Nephron (organoid): Measurements from ENCODE around the gene DUSP14.

Experiments used
- H3K27ac Mint-ChIP-seq, 3 experiments: 2 replicates each; pipeline ENCODE4 v1.8.0; 2020; ENCODE audit warnings: mixed read lengths in 3 of 3, mild to moderate bottlenecking in 2 of 3, moderate library complexity in 1 of 3
- H3K27me3 Mint-ChIP-seq: 2 replicates; pipeline ENCODE4 v1.8.0; 2021; ENCODE audit warnings: low read depth, mild to moderate bottlenecking, moderate library complexity, mixed read lengths
- H3K36me3 Mint-ChIP-seq: 2 replicates; pipeline ENCODE4 v1.8.0; 2020; ENCODE audit warnings: low read depth, mixed read lengths
- H3K4me1 Mint-ChIP-seq: 2 replicates; pipeline ENCODE4 v1.8.0; 2020; ENCODE audit warnings: mixed read lengths
- H3K4me3 Mint-ChIP-seq, 3 experiments: 2 replicates each; pipeline ENCODE4 v1.8.0; 2020; ENCODE audit warnings: mild to moderate bottlenecking in 3 of 3, mixed read lengths in 3 of 3, moderate library complexity in 2 of 3
- H3K9me3 Mint-ChIP-seq: 2 replicates; pipeline ENCODE4 v1.8.0; 2020; ENCODE audit warnings: mixed read lengths
- CTCF ChIP-seq, 3 experiments: fragments of 200-600 bp; sonication (generic); IDR thresholded peaks; one replicate each; pipeline ENCODE4 v1.5.0; 2021; ENCODE audit warnings: antibody characterized with exemption in 3 of 3; ENCODE audit not compliant: unreplicated experiment in 3 of 3

DUSP14 gene

GRCh38 chr17:37538981-37539659, 49.4 kb downstream of the DUSP14 start:
- Mint-ChIP-seq H3K9me3 (no peaks in the 10 kb centered on the region), H3K27me3 (no peaks in the 10 kb centered on the region), H3K4me1 (peaks cover 9% of the 10 kb centered on the region), H3K27ac (no peak overlapping the region), H3K4me3 (no peak overlapping the region), H3K36me3 (peaks cover 71% of the 10 kb centered on the region)
- TF ChIP-seq CTCF (IDR thresholded peaks at IDR 0.05; ENCODE audit: unreplicated experiment in 3 of 3): no peak

- peaks cover 55% of the 10 kb centered on the region for H3K36me3 Mint-ChIP-seq
- H3K4me3 Mint-ChIP-seq: no peak overlapping the region
- peaks cover 22% of the 10 kb centered on the region for H3K4me1 Mint-ChIP-seq
- H3K27me3 Mint-ChIP-seq: no peaks in the 10 kb centered on the region
- no peaks in the 10 kb centered on the region for H3K9me3 Mint-ChIP-seq
- no peak for TF ChIP-seq CTCF (IDR thresholded peaks at IDR 0.05; ENCODE audit: unreplicated experiment in 3 of 3)
- no peak overlapping the region for H3K27ac Mint-ChIP-seq
Measured at GRCh38 chr17:37541880-37542660, 52.4 kb downstream of the DUSP14 start.

- Mint-ChIP-seq H3K36me3 (peaks cover 42% of the 10 kb centered on the region), H3K27me3 (no peaks in the 10 kb centered on the region), H3K27ac (peak overlapping the region; percentile 26 to 64 (median 40)), H3K4me3 (no peak overlapping the region), H3K9me3 (no peaks in the 10 kb centered on the region), H3K4me1 (peaks cover 34% of the 10 kb centered on the region)
- no peak for TF ChIP-seq CTCF (IDR thresholded peaks at IDR 0.05; ENCODE audit: unreplicated experiment in 3 of 3)
Measured at GRCh38 chr17:37543637-37544052, 54.0 kb downstream of the DUSP14 start.

GRCh38 chr17:37545486-37545885, 55.8 kb downstream of the DUSP14 start:
- no peak for TF ChIP-seq CTCF (IDR thresholded peaks at IDR 0.05; ENCODE audit: unreplicated experiment in 3 of 3)
- Mint-ChIP-seq H3K4me3 (no peak overlapping the region), H3K4me1 (peaks cover 42% of the 10 kb centered on the region), H3K36me3 (peaks cover 36% of the 10 kb centered on the region), H3K9me3 (no peaks in the 10 kb centered on the region), H3K27me3 (no peaks in the 10 kb centered on the region), H3K27ac (peak overlapping the region in 1 of 3 experiments; percentile 92)

- H3K4me3 Mint-ChIP-seq: peak overlapping the region in 1 of 3 experiments; percentile 19
- no peak for TF ChIP-seq CTCF (IDR thresholded peaks at IDR 0.05; ENCODE audit: unreplicated experiment in 3 of 3)
- H3K27me3 Mint-ChIP-seq: no peaks in the 10 kb centered on the region
- peaks cover 34% of the 10 kb centered on the region for H3K36me3 Mint-ChIP-seq
- no peaks in the 10 kb centered on the region for H3K9me3 Mint-ChIP-seq
- H3K27ac Mint-ChIP-seq: peak overlapping the region; percentile 68 to 92 (median 71)
- H3K4me1 Mint-ChIP-seq: peaks cover 50% of the 10 kb centered on the region
Measured at GRCh38 chr17:37546302-37546701, 56.6 kb downstream of the DUSP14 start.
